ENCODE results near the gene C1orf35. TPM values are rescaled to one million over a fixed set of nuclear protein-coding genes. Genes with fewer than 3 reads are reported as not detected.

C1orf35 gene
- 7.3 TPM for total RNA-seq
- long read RNA-seq, transcript C1orf35-201 (8 exons, 1,427 nt): major isoform, 34 of 48 reads
- long read RNA-seq, partial matches to known transcripts: 4 of 48 reads
- long read RNA-seq, other reads (novel, unspliced or antisense): 6 of 48 reads

- ATAC-seq (ENCODE audit: poor library complexity) (peak; percentile 91), DNase-seq (peak; percentile 97)
- intact Hi-C loops (cut with DNase I): no loop called here
These were observed at the start of gene C1orf35 for GRCh38 chr1:228102791-228103620. C1orf35 (minus strand) TSS chr1:228103325; CDS start chr1:228103227, 98 bp downstream.

GRCh38 chr1:228152918-228153258 lies 49.8 kb upstream of the C1orf35 start:
- intact Hi-C loops (cut with DNase I): no loop called here

GRCh38 chr1:228152097-228152917 lies 49.2 kb upstream of the C1orf35 start:
- no peak for ATAC-seq (ENCODE audit: poor library complexity)
- DNase-seq: no peak
- intact Hi-C loops (cut with DNase I): no loop called here

More at GRCh38 chr1:228152918-228153258, 49.8 kb upstream of the C1orf35 start:
- DNase-seq: no peak
- no peak for ATAC-seq (ENCODE audit: poor library complexity)

- intact Hi-C loops (cut with DNase I): no loop called here
- ATAC-seq (ENCODE audit: poor library complexity): no peak
- no peak for DNase-seq
These were observed 48.2 kb upstream of the C1orf35 start for GRCh38 chr1:228151180-228151925.

GRCh38 chr1:228150461-228151179 lies 47.5 kb upstream of the C1orf35 start:
- DNase-seq (peak; percentile 83), ATAC-seq (ENCODE audit: poor library complexity) (peak; percentile 68)
- intact Hi-C loops (cut with DNase I): no loop called here

- DNase-seq (no peak), ATAC-seq (ENCODE audit: poor library complexity) (peak; percentile 8)
- intact Hi-C loops (cut with DNase I): no loop called here
These were observed 47.0 kb upstream of the C1orf35 start for GRCh38 chr1:228150120-228150460.

- peak; percentile 61 for ATAC-seq (ENCODE audit: poor library complexity)
- intact Hi-C loops (cut with DNase I): no loop called here
- DNase-seq: peak; percentile 72
These were observed 46.4 kb upstream of the C1orf35 start, which contains the start of gene GJC2 for GRCh38 chr1:228149406-228150119. GJC2 (plus strand) TSS chr1:228149930; CDS start chr1:228157759, 7,829 bp downstream.

GRCh38 chr1:228148935-228149405 lies 45.8 kb upstream of the C1orf35 start:
- no peak for DNase-seq
- intact Hi-C loops (cut with DNase I): no loop called here
- no peak for ATAC-seq (ENCODE audit: poor library complexity)

- intact Hi-C loops (cut with DNase I): no loop called here
- DNase-seq (no peak), ATAC-seq (ENCODE audit: poor library complexity) (no peak)
These were observed 45.2 kb upstream of the C1orf35 start for GRCh38 chr1:228148196-228148861.

GRCh38 chr1:228147768-228148167 lies 44.6 kb upstream of the C1orf35 start:
- DNase-seq: no peak
- no peak for ATAC-seq (ENCODE audit: poor library complexity)
- intact Hi-C loops (cut with DNase I): no loop called here

- ATAC-seq (ENCODE audit: poor library complexity) (no peak), DNase-seq (no peak)
- intact Hi-C loops (cut with DNase I): no loop called here
These were observed 44.1 kb upstream of the C1orf35 start for GRCh38 chr1:228147151-228147693.

GRCh38 chr1:228146417-228147150 lies 43.5 kb upstream of the C1orf35 start:
- DNase-seq (no peak), ATAC-seq (ENCODE audit: poor library complexity) (no peak)
- intact Hi-C loops (cut with DNase I): no loop called here

GRCh38 chr1:228145463-228146416 lies 42.6 kb upstream of the C1orf35 start:
- DNase-seq: no peak
- no peak for ATAC-seq (ENCODE audit: poor library complexity)

GRCh38 chr1:228144993-228145343 lies 41.8 kb upstream of the C1orf35 start:
- DNase-seq (no peak), ATAC-seq (ENCODE audit: poor library complexity) (no peak)
- intact Hi-C loops (cut with DNase I): no loop called here

More at GRCh38 chr1:228145463-228146416, 42.6 kb upstream of the C1orf35 start:
- intact Hi-C loops (cut with DNase I): no loop called here
